ENCODE measurements around the gene EXOC3L2. TPM values are rescaled to one million over a fixed set of nuclear protein-coding genes. Genes with fewer than 3 reads are reported as not detected.

Gene EXOC3L2
- total and polyA plus RNA-seq, 2 of the 8 experiments (the other 6 are each of a cell fraction or from before 2014, with no cell fraction given), result 1.4 to 1.6 TPM

DNA sequence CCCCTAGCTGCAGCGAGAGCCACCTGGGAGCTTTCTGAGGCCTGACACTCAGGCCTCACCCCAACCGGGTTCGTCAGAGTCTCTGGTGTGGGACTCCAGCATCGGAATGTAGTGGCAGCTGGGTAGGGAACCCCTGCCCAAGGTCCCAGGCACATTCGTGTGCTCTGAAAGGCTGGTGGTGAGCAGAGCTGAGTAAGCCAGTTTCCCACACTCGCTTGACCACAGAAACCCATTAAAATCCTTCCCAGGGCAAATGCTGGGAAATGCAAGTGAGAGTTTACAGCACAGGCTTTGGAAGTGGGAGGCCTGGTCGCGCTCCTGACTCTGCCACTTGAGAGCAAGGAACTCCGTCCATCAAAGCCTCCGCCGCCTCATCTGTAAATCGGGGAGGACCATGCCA, 71.4 kb downstream of the EXOC3L2 start (continued):
- TF ChIP-seq, protein P1, sequence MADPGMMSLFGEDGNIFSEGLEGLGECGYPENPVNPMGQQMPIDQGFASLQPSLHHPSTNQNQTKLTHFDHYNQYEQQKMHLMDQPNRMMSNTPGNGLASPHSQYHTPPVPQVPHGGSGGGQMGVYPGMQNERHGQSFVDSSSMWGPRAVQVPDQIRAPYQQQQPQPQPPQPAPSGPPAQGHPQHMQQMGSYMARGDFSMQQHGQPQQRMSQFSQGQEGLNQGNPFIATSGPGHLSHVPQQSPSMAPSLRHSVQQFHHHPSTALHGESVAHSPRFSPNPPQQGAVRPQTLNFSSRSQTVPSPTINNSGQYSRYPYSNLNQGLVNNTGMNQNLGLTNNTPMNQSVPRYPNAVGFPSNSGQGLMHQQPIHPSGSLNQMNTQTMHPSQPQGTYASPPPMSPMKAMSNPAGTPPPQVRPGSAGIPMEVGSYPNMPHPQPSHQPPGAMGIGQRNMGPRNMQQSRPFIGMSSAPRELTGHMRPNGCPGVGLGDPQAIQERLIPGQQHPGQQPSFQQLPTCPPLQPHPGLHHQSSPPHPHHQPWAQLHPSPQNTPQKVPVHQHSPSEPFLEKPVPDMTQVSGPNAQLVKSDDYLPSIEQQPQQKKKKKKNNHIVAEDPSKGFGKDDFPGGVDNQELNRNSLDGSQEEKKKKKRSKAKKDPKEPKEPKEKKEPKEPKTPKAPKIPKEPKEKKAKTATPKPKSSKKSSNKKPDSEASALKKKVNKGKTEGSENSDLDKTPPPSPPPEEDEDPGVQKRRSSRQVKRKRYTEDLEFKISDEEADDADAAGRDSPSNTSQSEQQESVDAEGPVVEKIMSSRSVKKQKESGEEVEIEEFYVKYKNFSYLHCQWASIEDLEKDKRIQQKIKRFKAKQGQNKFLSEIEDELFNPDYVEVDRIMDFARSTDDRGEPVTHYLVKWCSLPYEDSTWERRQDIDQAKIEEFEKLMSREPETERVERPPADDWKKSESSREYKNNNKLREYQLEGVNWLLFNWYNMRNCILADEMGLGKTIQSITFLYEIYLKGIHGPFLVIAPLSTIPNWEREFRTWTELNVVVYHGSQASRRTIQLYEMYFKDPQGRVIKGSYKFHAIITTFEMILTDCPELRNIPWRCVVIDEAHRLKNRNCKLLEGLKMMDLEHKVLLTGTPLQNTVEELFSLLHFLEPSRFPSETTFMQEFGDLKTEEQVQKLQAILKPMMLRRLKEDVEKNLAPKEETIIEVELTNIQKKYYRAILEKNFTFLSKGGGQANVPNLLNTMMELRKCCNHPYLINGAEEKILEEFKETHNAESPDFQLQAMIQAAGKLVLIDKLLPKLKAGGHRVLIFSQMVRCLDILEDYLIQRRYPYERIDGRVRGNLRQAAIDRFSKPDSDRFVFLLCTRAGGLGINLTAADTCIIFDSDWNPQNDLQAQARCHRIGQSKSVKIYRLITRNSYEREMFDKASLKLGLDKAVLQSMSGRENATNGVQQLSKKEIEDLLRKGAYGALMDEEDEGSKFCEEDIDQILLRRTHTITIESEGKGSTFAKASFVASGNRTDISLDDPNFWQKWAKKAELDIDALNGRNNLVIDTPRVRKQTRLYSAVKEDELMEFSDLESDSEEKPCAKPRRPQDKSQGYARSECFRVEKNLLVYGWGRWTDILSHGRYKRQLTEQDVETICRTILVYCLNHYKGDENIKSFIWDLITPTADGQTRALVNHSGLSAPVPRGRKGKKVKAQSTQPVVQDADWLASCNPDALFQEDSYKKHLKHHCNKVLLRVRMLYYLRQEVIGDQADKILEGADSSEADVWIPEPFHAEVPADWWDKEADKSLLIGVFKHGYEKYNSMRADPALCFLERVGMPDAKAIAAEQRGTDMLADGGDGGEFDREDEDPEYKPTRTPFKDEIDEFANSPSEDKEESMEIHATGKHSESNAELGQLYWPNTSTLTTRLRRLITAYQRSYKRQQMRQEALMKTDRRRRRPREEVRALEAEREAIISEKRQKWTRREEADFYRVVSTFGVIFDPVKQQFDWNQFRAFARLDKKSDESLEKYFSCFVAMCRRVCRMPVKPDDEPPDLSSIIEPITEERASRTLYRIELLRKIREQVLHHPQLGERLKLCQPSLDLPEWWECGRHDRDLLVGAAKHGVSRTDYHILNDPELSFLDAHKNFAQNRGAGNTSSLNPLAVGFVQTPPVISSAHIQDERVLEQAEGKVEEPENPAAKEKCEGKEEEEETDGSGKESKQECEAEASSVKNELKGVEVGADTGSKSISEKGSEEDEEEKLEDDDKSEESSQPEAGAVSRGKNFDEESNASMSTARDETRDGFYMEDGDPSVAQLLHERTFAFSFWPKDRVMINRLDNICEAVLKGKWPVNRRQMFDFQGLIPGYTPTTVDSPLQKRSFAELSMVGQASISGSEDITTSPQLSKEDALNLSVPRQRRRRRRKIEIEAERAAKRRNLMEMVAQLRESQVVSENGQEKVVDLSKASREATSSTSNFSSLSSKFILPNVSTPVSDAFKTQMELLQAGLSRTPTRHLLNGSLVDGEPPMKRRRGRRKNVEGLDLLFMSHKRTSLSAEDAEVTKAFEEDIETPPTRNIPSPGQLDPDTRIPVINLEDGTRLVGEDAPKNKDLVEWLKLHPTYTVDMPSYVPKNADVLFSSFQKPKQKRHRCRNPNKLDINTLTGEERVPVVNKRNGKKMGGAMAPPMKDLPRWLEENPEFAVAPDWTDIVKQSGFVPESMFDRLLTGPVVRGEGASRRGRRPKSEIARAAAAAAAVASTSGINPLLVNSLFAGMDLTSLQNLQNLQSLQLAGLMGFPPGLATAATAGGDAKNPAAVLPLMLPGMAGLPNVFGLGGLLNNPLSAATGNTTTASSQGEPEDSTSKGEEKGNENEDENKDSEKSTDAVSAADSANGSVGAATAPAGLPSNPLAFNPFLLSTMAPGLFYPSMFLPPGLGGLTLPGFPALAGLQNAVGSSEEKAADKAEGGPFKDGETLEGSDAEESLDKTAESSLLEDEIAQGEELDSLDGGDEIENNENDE (IDR thresholded peaks at IDR 0.05; ENCODE audit: insufficient replicate concordance, low read length), result no peak
- TF ChIP-seq EP300 (IDR thresholded peaks at IDR 0.05; ENCODE audit: borderline replicate concordance in 1 of 2, low read depth in 2 of 2, low read length in 2 of 2), result no peak
- no peak for TF ChIP-seq JUND (IDR thresholded peaks at IDR 0.05; ENCODE audit: low read length)
- no peak for TF ChIP-seq TAF1 (IDR thresholded peaks at IDR 0.05; ENCODE audit: low read depth, low read length)
- no peak for TF ChIP-seq HDAC6 (IDR thresholded peaks at IDR 0.05; ENCODE audit: low read depth, low read length)
- TF ChIP-seq SAP30 (IDR thresholded peaks at IDR 0.05; ENCODE audit: insufficient read depth, insufficient replicate concordance, low read length), result no peak
- TF ChIP-seq, protein P2, sequence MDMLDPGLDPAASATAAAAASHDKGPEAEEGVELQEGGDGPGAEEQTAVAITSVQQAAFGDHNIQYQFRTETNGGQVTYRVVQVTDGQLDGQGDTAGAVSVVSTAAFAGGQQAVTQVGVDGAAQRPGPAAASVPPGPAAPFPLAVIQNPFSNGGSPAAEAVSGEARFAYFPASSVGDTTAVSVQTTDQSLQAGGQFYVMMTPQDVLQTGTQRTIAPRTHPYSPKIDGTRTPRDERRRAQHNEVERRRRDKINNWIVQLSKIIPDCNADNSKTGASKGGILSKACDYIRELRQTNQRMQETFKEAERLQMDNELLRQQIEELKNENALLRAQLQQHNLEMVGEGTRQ (IDR thresholded peaks at IDR 0.05; ENCODE audit: low read length), result no peak

Data from H1 (cell line).